GM23338 (cell line): ENCODE measurements around the gene PTTG1IP.

Experiments used
- CREB1 ChIP-seq: fragments of 250-450 bp; sonication (Bioruptor Pico); IDR thresholded peaks from 2 replicates; pipeline ENCODE4 v1.5.0; 2020; ENCODE audit warnings: low read depth, mild to moderate bottlenecking, moderate library complexity
- CTCF ChIP-seq, 2 experiments: fragments of 200-600 bp in 1 of 2; sonication (generic) in 1 of 2; conservative IDR thresholded peaks; 2 replicates each; pipeline versions ENCODE4 v1.5.1 to v1.6.1; 2016 to 2017; ENCODE audit warnings: antibody characterized with exemption in 2 of 2, low read depth in 2 of 2, mild to moderate bottlenecking in 2 of 2, moderate library complexity in 1 of 2
- EZH2phosphoT487 ChIP-seq: fragments of 200-600 bp; sonication (generic); IDR thresholded peaks from one replicate; pipeline ENCODE4 v1.8.1; 2018; ENCODE audit warnings: antibody characterized with exemption; ENCODE audit not compliant: unreplicated experiment
- POLR2AphosphoS5 ChIP-seq: IDR thresholded peaks from 2 replicates; pipeline ENCODE4 v1.6.1; 2016; ENCODE audit warnings: antibody characterized with exemption, low read depth
- REST ChIP-seq: IDR thresholded peaks from one replicate; pipeline ENCODE4 v1.6.1; 2018; ENCODE audit warnings: antibody characterized with exemption; ENCODE audit not compliant: unreplicated experiment
- ZNF331 ChIP-seq: fragments of 250-450 bp; sonication (Bioruptor Pico); IDR thresholded peaks from 2 replicates; pipeline ENCODE4 v1.5.0; 2020; ENCODE audit warnings: low read depth, mild to moderate bottlenecking, moderate library complexity

- TF ChIP-seq CTCF (conservative IDR thresholded peaks at IDR 0.05; ENCODE audit: low read depth in 2 of 2) (no peak), CREB1 (CRISPR knock-in tag) (no peak), REST (no peak), POLR2AphosphoS5 (no peak), ZNF331 (CRISPR knock-in tag) (no peak), EZH2phosphoT487 (no peak)
Measured at GRCh38 chr21:44816761-44817505, 56.6 kb downstream of the PTTG1IP start.
